Measurements from ENCODE around the gene PTTG1IP. TPM values are rescaled to one million over a fixed set of nuclear protein-coding genes. Genes with fewer than 3 reads are reported as not detected.

Gene PTTG1IP
- total RNA-seq (100 to 1,000 TPM; 158 to 208 (median 188) TPM), polyA plus RNA-seq (100 to 1,000 TPM in 1 of 3 donors, 10 to 100 TPM in 2; 49.7 to 146 (median 59.5) TPM)

GRCh38 chr21:44873356-44874239 lies at the start of gene PTTG1IP:
PTTG1IP (minus strand) TSS chr21:44873690; CDS start chr21:44873616, 74 bp downstream.
- H3K4me3 ChIP-seq = peak within 1 kb of the TSS; percentile 53 to 91 (median 82)
- H3K9me3 ChIP-seq = no peaks in the 10 kb centered on the region
- WGBS, 2 donors = 0 to 1% methylated on average over 123 of the region's 123 CpGs
- peak; percentile 99 for DNase-seq
- no peaks in the 10 kb centered on the region for H3K27me3 ChIP-seq
- H3K4me1 ChIP-seq = peaks cover 0 to 61% (median 52%) of the 10 kb centered on the region in 4 donors
- TF ChIP-seq POLR2A (IDR thresholded peaks at IDR 0.05) = peak; percentile 68 to 81
- TF ChIP-seq CTCF (IDR thresholded peaks at IDR 0.05) = no peak
- TF ChIP-seq POLR2AphosphoS5 (IDR thresholded peaks at IDR 0.05) = peak; percentile 90 to 95 (median 93)
- peak in 1 of 4 donors; percentile 42 for TF ChIP-seq EP300 (IDR thresholded peaks at IDR 0.05)
- intact Hi-C loops (cut with DNase I) = no loop called here
- H3K36me3 ChIP-seq = no peaks in the 10 kb centered on the region
- peak within 1 kb of the TSS; percentile 95 to 98 (median 98) for H3K27ac ChIP-seq

GRCh38 chr21:44921928-44922327 lies 48.4 kb upstream of the PTTG1IP start:
- peaks cover 0 to 21% (median 5%) of the 10 kb centered on the region in 3 donors for H3K27me3 ChIP-seq
- 68 to 79% methylated on average over 5 of the region's 5 CpGs for WGBS, 2 donors

GRCh38 chr21:44920694-44921604 lies 47.5 kb upstream of the PTTG1IP start, which contains the start of gene ITGB2:
ITGB2 (minus strand) TSS chr21:44920899; CDS start chr21:44910782, 10,117 bp downstream.
- peaks cover 0 to 3% (median 0%) of the 10 kb centered on the region in 4 donors for H3K4me1 ChIP-seq
- no peak for DNase-seq
- H3K36me3 ChIP-seq = no peaks in the 10 kb centered on the region
- peak within 1 kb of the TSS in 1 of 4 donors; percentile 18 for H3K27ac ChIP-seq
- H3K9me3 ChIP-seq = no peaks in the 10 kb centered on the region
- intact Hi-C loops (cut with DNase I) = no loop called here
- H3K27me3 ChIP-seq = peaks cover 0 to 20% (median 5%) of the 10 kb centered on the region in 3 donors
- H3K4me3 ChIP-seq = peak within 1 kb of the TSS in 3 of 4 donors; percentile 11 to 42 (median 35)
- TF ChIP-seq POLR2A (IDR thresholded peaks at IDR 0.05) (no peak), CTCF (IDR thresholded peaks at IDR 0.05) (no peak), EP300 (IDR thresholded peaks at IDR 0.05) (no peak), POLR2AphosphoS5 (IDR thresholded peaks at IDR 0.05) (no peak)
- WGBS, 2 donors = 44 to 48% methylated on average over 29 of the region's 29 CpGs

More at GRCh38 chr21:44921928-44922327, 48.4 kb upstream of the PTTG1IP start:
- TF ChIP-seq CTCF (IDR thresholded peaks at IDR 0.05) (no peak), POLR2A (IDR thresholded peaks at IDR 0.05) (no peak), EP300 (IDR thresholded peaks at IDR 0.05) (no peak), POLR2AphosphoS5 (IDR thresholded peaks at IDR 0.05) (no peak)
- DNase-seq = no peak
- Histone ChIP-seq H3K27ac (no peak overlapping the region), H3K9me3 (no peaks in the 10 kb centered on the region), H3K4me3 (no peak overlapping the region), H3K4me1 (peaks cover 0 to 3% (median 0%) of the 10 kb centered on the region in 4 donors), H3K36me3 (no peaks in the 10 kb centered on the region)
- intact Hi-C loops (cut with DNase I) = no loop called here

GRCh38 chr21:44919913-44920693 lies 46.6 kb upstream of the PTTG1IP start:
- Histone ChIP-seq H3K36me3 (no peaks in the 10 kb centered on the region), H3K27me3 (peaks cover 0 to 20% (median 5%) of the 10 kb centered on the region in 3 donors), H3K4me1 (peaks cover 0 to 3% (median 0%) of the 10 kb centered on the region in 4 donors), H3K9me3 (no peaks in the 10 kb centered on the region), H3K27ac (peak overlapping the region in 1 of 4 donors; percentile 18), H3K4me3 (peak overlapping the region in 3 of 4 donors; percentile 11 to 42 (median 35))
- DNase-seq = no peak
- intact Hi-C loops (cut with DNase I) = no loop called here
- TF ChIP-seq POLR2AphosphoS5 (IDR thresholded peaks at IDR 0.05) = no peak
- no peak for TF ChIP-seq POLR2A (IDR thresholded peaks at IDR 0.05)
- TF ChIP-seq EP300 (IDR thresholded peaks at IDR 0.05) = no peak
- no peak for TF ChIP-seq CTCF (IDR thresholded peaks at IDR 0.05)
- 47 to 66% methylated on average over 28 of the region's 28 CpGs for WGBS, 2 donors

Data from sigmoid colon (tissue), 7 donors.